MG63 (cell line): ENCODE measurements around the gene STK11. TPM values are rescaled to one million over a fixed set of nuclear protein-coding genes. Genes with fewer than 3 reads are reported as not detected.

ENCODE experiments used
- DNase-seq: peaks from one replicate; pipeline ENCODE4 v3.0.0-alpha.2; 2020
- H3K27me3 ChIP-seq: fragments of 250-450 bp; sonication (Bioruptor Pico); 2 replicates; pipeline ENCODE4 v1.5.1; 2020; ENCODE audit warnings: mild to moderate bottlenecking, moderate library complexity
- H3K36me3 ChIP-seq: fragments of 250-450 bp; sonication (Bioruptor Pico); 2 replicates; pipeline ENCODE4 v1.5.1; 2020; ENCODE audit warnings: mild to moderate bottlenecking, moderate library complexity
- H3K4me3 ChIP-seq: fragments of 250-450 bp; sonication (Bioruptor Pico); 2 replicates; pipeline ENCODE4 v1.5.1; 2020; ENCODE audit warnings: mild to moderate bottlenecking, moderate library complexity
- H3K9me3 ChIP-seq: fragments of 250-450 bp; sonication (Bioruptor Pico); 2 replicates; pipeline ENCODE4 v1.5.1; 2020; ENCODE audit warnings: mild to moderate bottlenecking, moderate library complexity
- total RNA-seq: library from RNA; depleted of rRNA; stranded (reverse); fragments of >200 nt; shearing (Covaris generic); gene quantifications from 2 replicates; pipeline ENCODE4 v1.2.3, GENCODE V29; 2014; ENCODE audit warnings: low replicate concordance

Gene STK11
- total RNA-seq, 1 experiment from 2014 or later = 51.5 TPM

DNA sequence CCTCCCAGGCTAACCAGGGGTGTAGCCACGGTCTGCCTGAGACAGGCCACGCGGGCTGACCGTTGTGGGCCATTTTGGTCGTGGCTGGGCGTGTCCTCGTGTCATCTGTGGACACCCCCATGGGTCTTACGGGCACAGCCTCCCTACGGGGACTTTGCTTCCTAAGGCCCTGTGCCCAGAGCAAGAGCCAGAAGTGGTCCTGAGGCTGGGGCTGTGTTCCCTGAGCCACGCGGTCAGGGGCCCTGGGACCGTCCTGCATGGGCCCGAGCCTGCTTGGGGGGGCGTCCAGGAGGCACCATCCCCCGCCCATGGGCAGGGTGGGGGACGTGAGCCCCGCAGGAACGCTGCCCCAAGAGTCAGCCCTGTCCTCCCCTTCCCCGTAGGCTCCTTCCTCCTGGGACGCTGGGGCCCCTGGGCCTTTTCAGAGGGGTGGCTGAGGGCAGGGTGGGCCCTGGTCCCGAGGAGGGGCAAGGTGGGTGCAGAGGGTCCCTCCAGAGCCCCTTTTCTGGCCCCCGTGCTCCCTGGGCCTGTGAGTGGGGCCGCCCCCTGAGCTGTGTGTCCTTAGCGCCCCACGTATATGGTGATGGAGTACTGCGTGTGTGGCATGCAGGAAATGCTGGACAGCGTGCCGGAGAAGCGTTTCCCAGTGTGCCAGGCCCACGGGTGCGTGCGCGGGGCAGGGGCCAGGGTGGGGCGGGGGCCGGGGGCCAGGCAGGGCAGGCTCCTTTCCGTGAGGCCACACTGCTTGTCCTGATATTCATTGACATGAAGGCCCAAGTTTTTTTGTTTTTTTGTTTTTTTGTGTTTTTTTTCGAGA lies 13.4 kb downstream of the STK11 start:
- H3K9me3 ChIP-seq = no peaks in the 10 kb centered on the region
- H3K36me3 ChIP-seq = peaks cover 7% of the 10 kb centered on the region
- H3K4me3 ChIP-seq = no peak overlapping the region
- no peak for DNase-seq
- no peaks in the 10 kb centered on the region for H3K27me3 ChIP-seq

DNA sequence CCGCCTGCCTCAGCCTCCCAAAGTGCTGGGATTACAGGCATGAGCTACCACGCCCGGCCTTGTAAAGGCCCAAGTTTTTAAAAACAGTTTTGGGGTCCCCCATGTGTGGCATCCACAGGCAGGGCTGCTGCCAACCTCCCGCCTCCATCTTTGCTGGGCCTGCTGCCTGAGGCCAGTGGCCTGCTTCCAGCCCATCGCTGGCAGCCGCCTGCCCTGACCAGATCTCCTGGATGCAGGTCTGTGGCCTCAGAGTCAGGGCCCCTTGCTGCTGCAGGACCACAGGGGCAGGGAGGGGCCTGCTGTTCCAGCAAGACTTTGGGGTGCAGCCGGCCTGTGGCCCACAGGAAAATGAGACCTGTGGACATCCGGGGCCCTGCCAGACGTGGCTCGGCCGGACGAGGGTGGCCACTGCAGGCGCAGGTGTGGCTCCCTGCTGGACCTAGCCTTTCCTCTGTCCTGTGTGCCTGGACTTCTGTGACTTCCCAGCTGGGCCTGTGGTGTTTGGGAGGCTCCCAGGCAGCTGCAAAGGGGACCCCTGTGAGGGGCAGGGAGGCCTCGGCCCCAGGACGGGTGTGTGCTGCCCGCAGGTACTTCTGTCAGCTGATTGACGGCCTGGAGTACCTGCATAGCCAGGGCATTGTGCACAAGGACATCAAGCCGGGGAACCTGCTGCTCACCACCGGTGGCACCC lies 14.4 kb downstream of the STK11 start:
- H3K27me3 ChIP-seq = no peaks in the 10 kb centered on the region
- DNase-seq = no peak
- H3K9me3 ChIP-seq = no peaks in the 10 kb centered on the region
- peaks cover 5% of the 10 kb centered on the region for H3K36me3 ChIP-seq
- no peak overlapping the region for H3K4me3 ChIP-seq

DNA sequence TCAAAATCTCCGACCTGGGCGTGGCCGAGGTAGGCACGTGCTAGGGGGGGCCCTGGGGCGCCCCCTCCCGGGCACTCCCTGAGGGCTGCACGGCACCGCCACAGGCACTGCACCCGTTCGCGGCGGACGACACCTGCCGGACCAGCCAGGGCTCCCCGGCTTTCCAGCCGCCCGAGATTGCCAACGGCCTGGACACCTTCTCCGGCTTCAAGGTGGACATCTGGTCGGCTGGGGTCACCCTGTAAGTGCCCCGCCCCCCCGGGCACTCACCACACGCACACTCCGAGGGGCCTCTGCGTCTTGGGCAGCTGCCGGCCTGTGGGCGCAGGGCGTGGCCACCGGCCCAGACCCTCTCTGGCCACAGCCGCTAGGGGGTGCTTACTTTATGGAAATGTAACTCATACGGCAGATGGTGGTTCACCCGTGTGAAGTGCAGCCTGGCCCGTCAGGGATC lies 14.9 kb downstream of the STK11 start:
- H3K4me3 ChIP-seq = no peak overlapping the region
- no peaks in the 10 kb centered on the region for H3K27me3 ChIP-seq
- peaks cover 5% of the 10 kb centered on the region for H3K36me3 ChIP-seq
- H3K9me3 ChIP-seq = no peaks in the 10 kb centered on the region
- DNase-seq = no peak

DNA sequence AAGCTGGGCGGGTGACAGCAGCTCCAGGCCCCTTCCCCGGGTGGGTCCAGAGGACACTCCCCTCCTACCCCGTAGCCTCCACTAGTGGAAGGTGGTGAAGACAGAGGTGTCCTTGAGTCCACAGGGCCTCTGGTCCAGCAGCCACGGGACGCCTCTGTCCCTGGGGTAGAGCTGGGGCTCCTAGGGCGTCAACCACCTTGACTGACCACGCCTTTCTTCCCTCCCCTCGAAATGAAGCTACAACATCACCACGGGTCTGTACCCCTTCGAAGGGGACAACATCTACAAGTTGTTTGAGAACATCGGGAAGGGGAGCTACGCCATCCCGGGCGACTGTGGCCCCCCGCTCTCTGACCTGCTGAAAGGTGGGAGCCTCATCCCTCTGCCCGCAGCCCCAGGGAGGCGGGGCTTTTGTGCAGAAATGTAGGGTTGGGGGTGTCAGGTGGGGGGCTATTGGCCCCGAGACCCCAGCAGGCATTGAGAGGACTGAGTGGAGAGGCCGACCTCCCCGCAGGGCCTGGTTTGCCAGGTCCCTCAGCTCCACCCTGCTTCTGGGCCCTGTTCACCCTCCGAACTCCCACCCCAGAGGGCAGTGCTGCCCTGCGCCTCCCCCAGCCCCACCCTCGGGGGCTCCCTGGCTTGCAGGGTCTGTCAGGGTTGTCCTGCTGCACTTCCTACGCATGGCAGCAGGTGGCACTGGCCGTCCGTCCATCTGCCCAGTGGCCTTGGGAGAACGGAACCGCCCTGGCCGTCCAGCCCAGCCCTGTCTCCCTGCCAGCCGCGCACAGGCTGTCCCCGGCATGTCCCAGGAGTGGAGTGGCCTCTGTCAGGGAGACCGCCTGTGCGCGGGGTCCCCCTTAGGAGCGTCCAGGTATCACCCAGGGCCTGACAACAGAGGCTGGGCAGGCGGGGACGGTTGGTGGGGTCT lies 15.7 kb downstream of the STK11 start:
- DNase-seq = no peak
- Histone ChIP-seq H3K36me3 (peaks cover 5% of the 10 kb centered on the region), H3K27me3 (no peaks in the 10 kb centered on the region), H3K9me3 (no peaks in the 10 kb centered on the region), H3K4me3 (no peak overlapping the region)

DNA sequence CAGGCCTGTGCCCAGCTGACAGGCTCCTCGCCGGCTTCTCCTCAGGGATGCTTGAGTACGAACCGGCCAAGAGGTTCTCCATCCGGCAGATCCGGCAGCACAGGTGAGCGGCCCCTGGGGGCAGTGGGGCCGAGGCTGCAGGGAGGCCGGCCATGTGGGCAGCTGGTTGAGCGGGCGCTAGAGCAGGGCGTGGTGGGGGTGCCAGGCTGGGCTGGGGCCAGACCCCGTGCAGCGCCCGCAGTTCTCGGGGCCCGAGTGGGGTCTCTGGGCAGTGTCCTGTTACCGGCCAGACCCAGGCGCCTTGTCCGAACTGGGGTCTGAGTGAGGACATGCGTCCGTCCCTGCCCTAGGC lies 16.3 kb downstream of the STK11 start:
- H3K36me3 ChIP-seq = peaks cover 5% of the 10 kb centered on the region
- H3K4me3 ChIP-seq = no peak overlapping the region
- H3K27me3 ChIP-seq = no peaks in the 10 kb centered on the region
- no peaks in the 10 kb centered on the region for H3K9me3 ChIP-seq
- no peak for DNase-seq

DNA sequence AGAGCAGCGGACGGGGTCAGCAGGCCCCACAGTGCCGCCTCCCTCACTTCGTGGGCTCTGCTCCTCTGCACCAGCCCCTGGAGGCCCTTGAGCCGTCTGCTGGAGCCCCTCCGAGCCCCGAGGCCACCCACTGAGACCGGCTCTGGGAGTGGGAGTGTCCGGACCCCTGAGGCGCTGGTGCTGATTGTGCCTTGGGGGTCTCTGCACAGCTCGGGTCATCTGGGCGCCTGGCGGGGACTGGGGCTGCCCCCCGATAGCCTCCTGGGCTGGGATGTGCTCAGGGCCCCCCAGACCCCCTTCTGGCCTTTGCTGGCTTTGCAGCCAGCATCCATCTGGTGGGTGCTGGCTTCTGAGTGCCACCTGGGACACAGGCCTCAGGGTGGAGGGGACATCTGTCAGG lies 16.8 kb downstream of the STK11 start:
- no peak overlapping the region for H3K4me3 ChIP-seq
- H3K36me3 ChIP-seq = peaks cover 5% of the 10 kb centered on the region
- H3K27me3 ChIP-seq = no peaks in the 10 kb centered on the region
- H3K9me3 ChIP-seq = no peaks in the 10 kb centered on the region
- no peak for DNase-seq

DNA sequence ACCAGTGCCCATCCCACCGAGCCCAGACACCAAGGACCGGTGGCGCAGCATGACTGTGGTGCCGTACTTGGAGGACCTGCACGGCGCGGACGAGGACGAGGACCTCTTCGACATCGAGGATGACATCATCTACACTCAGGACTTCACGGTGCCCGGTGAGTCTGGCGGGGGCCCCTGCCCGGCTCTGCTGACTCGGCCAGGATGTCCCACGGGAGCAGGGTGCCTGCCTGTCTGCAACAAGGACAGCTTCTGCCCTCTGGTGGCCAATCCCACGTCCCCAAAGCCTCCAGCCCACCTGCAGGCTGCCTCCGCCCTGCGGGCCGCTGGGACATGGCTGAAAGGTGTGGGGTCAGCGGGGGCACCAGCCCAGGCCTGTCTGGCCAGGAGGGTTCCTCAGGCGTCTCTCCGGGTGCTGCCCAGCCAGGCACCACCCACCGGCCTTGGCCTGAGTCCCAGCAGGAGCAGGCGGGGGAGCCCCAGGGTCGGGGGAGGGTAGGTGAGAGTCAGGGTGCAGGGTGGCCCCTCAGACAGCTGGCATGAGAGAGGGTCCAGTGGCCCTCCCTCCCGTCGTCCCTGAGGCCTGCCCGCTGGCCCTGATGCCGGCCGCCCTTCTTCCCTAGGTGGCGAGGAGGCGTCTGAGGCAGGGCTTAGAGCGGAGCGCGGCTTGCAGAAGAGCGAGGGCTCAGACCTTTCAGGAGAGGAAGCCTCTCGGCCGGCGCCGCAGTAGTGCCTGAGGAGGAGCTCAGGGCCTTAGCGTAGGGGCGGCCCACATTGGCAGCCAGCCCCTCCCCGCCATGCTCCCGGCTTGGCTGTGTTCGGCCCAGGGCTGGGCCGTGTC lies 17.7 kb downstream of the STK11 start:
- H3K4me3 ChIP-seq = no peak overlapping the region
- no peak for DNase-seq
- H3K36me3 ChIP-seq = peaks cover 5% of the 10 kb centered on the region
- no peaks in the 10 kb centered on the region for H3K27me3 ChIP-seq
- H3K9me3 ChIP-seq = no peaks in the 10 kb centered on the region

DNA sequence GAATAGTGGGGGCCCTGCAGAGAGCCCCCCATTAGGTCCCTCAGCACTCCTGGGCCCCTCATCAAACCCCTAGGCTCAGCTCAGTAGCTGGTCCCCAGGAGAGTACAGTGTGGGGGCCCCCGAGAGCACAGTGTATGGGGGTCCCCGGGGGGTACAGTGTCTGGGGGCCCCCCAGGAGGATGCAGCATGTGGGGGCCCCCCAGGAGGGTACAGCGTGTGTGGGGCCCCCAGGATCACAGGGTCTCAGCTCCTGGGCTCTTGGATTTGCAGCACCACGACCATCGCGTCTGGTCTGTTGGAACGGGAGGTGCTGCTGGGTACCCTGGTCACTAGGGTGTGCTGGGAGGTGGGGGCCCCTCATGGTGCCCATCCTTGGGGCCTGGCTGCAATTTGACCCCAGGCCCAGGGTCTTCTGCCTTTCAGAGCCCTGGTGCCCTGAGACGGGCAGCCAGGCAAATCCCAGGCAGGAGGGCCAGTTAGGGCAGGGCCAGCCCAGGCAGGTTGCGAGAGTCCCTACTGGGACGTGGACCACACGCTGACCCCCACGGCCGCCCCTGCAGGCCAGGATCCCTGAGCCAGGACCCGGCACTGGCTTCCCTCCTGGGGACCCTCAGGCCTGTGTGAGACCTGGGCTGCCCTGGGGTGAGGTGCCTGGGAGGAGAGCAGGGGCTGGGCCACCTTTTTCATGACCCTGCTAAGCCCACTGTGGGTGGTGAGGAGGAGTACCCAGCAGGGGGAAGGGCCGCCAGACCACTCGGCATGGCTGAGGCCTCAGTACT lies 18.7 kb downstream of the STK11 start:
- no peak for DNase-seq
- peaks cover 5% of the 10 kb centered on the region for H3K36me3 ChIP-seq
- no peak overlapping the region for H3K4me3 ChIP-seq
- H3K9me3 ChIP-seq = no peaks in the 10 kb centered on the region
- H3K27me3 ChIP-seq = no peaks in the 10 kb centered on the region

DNA sequence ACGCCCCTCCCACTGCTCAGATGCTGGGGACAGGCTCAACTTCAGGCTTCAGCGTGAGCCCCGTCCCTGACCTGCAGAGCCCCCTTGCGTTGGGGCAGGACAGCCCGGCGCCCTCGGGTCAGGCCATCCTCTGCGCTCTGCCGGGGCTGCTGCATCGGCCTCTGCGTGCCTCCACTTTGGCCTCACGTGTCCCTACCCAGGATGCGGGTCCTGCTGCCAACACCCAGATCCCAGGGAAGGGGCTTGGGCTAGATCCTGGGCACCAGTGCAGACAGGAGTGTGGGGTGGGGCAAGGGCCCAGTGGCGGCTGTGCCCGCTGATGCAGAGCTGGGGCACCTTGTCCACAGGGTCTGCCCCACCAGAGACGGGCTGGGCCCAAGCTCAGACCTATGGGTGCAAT lies 19.3 kb downstream of the STK11 start:
- Histone ChIP-seq H3K4me3 (no peak overlapping the region), H3K27me3 (no peaks in the 10 kb centered on the region), H3K9me3 (no peaks in the 10 kb centered on the region), H3K36me3 (peaks cover 5% of the 10 kb centered on the region)
- DNase-seq = no peak

DNA sequence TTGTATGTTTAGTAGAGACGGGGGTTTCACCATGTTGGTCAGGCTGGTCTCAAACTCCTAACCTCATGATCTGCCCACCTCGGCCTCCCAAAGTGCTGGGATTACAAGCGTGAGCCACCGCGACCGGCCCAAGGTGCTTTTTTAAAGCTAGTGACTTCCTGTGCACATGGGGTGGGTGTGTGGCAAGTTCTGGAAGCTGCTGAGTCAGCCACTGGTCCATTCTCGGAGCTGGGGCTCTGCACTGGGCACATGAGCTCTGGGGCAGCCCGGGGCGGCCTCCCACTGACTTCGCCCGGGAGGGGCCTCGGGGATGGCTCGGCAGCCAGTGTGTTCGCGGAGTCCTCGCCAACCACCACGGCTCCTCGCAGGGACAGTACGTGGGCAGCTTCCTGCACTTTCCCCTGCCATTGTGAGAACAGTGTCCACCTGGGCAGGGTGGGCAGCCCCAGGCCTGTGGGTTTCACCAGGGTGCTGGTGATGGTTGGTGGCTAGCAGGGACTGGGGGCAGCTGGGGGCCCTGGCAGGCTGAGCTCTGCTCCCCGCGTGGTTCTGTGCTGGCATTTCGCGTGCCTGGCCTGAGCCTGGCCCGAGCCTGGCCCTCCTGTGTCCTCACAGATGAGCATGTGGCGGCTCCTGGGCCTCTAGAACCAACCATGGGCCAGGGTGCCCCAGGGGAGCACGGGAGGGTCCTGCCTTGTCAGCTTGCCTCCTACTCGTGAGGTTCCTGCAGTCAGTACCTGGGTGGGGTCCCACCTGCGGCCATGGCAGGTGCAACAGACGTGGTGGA lies 20.1 kb downstream of the STK11 start:
- Histone ChIP-seq H3K36me3 (peaks cover 5% of the 10 kb centered on the region), H3K27me3 (no peaks in the 10 kb centered on the region), H3K4me3 (no peak overlapping the region), H3K9me3 (no peaks in the 10 kb centered on the region)
- DNase-seq = no peak

DNA sequence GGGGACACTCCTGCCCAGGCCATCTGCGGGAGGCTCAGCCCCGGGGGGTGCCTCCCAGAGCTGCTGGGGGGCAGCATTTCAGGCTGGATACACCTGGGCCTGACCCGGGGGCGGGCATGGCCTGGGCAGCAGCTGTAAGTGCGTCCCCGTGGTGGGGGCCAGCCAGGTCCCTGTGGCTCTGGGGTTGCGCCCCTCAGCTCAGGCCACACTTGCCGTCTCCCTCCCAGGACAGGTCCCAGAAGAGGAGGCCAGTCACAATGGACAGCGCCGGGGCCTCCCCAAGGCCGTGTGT lies 20.6 kb downstream of the STK11 start:
- H3K27me3 ChIP-seq = no peaks in the 10 kb centered on the region
- H3K36me3 ChIP-seq = peaks cover 1% of the 10 kb centered on the region
- no peak for DNase-seq
- H3K4me3 ChIP-seq = no peak overlapping the region
- H3K9me3 ChIP-seq = no peaks in the 10 kb centered on the region

DNA sequence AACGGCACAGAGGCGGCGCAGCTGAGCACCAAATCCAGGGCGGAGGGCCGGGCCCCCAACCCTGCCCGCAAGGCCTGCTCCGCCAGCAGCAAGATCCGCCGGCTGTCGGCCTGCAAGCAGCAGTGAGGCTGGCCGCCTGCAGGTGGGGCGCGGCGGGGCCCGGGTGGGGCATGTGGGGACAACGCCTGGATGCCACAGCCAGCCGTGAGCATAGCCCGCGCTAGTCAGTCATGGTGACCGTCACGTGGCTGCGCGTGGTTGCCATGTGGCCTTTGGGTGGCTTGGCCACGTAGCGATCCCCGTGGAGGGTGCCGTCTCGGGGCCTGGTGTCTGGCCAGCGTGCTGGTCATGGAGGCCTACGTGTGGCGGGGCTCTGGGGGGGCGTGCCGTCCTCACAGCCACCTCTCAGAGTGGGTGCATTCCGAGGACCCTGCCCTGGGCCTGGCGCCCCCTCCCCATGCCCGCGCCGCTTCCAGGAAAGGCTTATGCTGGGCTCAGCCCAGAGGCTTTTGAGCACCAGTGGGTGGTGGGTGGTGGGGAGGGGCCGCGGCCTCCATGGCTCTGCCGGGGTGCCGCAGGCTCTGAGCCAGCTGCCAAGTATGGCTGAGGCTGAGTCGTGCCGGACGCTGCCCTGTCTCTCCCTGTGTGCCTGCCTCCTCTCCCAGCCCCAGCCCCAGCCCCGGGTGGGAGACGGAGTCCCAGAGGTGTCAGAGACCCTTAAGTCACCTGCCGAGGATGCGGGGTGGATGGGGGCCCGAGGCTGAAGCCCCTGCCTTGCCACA lies 21.1 kb downstream of the STK11 start:
- Histone ChIP-seq H3K4me3 (no peak overlapping the region), H3K27me3 (no peaks in the 10 kb centered on the region), H3K9me3 (no peaks in the 10 kb centered on the region), H3K36me3 (no peaks in the 10 kb centered on the region; the same call in 1 of the 2 replicates)
- no peak for DNase-seq

DNA sequence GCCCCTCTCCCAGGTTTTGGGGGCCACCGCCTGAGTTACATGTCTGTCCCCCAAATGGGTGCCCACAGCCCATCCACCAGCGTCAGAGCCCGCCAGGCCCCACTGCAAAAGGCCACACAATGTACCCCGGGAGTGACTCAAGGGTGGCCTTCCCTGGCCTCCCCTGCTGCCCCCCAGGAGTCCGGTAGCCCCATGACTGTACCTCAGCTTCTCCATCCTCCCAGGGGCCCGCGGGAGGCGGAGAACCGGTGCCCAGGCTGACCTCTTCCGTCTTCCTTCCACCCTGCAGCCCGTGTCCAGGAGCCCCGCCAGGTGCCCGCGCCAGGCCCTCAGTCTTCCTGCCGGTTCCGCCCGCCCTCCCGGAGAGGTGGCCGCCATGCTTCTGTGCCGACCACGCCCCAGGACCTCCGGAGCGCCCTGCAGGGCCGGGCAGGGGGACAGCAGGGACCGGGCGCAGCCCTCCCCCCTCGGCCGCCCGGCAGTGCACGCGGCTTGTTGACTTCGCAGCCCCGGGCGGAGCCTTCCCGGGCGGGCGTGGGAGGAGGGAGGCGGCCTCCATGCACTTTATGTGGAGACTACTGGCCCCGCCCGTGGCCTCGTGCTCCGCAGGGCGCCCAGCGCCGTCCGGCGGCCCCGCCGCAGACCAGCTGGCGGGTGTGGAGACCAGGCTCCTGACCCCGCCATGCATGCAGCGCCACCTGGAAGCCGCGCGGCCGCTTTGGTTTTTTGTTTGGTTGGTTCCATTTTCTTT lies 21.9 kb downstream of the STK11 start:
- Histone ChIP-seq H3K4me3 (no peak overlapping the region), H3K9me3 (no peaks in the 10 kb centered on the region), H3K27me3 (no peaks in the 10 kb centered on the region), H3K36me3 (no peaks in the 10 kb centered on the region)
- DNase-seq = no peak
